Astrocyte (in vitro differentiated cells and primary cell): Measurements from ENCODE around the gene PREX1. TPM values are rescaled to one million over a fixed set of nuclear protein-coding genes. Genes with fewer than 3 reads are reported as not detected.

Source experiments
- DNase-seq: peaks from one replicate; pipeline ENCODE4 v3.0.0-alpha.2; 2010; ENCODE audit warnings: low read depth
- FAIRE-seq: peaks from 2 replicates; lab custom pipeline; 2011; peaks lifted over from hg19 to GRCh38; lab: Jason Lieb, UNC
- H2AFZ ChIP-seq: 2 replicates; pipeline ENCODE4 v1.6.0; 2012; ENCODE audit warnings: low read depth, low read length, inconsistent platforms
- H3K27ac ChIP-seq: 2 replicates; pipeline ENCODE4 v1.5.1; 2011; ENCODE audit warnings: low read depth, low read length, inconsistent platforms
- H3K27me3 ChIP-seq: 2 replicates; pipeline ENCODE4 v1.6.0; 2011; ENCODE audit warnings: low read length, inconsistent platforms; ENCODE audit not compliant: insufficient read depth
- H3K36me3 ChIP-seq: 2 replicates; pipeline ENCODE4 v1.5.1; 2011; ENCODE audit warnings: low read length, inconsistent platforms; ENCODE audit not compliant: insufficient read depth
- H3K4me1 ChIP-seq: 2 replicates; pipeline ENCODE4 v1.5.1; 2011; ENCODE audit warnings: low read length, inconsistent platforms; ENCODE audit not compliant: insufficient read depth
- H3K4me2 ChIP-seq: 2 replicates; pipeline ENCODE4 v1.6.0; 2012; ENCODE audit warnings: low read length, inconsistent platforms
- H3K4me3 ChIP-seq: 2 replicates; pipeline ENCODE4 v1.5.1; 2011; ENCODE audit warnings: low read depth, mild to moderate bottlenecking, low read length, inconsistent platforms; ENCODE audit not compliant: insufficient read depth
- H3K79me2 ChIP-seq: 2 replicates; pipeline ENCODE4 v1.6.0; 2012; ENCODE audit warnings: mild to moderate bottlenecking, low read length, inconsistent platforms; ENCODE audit not compliant: insufficient read depth
- H3K9ac ChIP-seq: 2 replicates; pipeline ENCODE4 v1.6.0; 2012; ENCODE audit warnings: mild to moderate bottlenecking, low read length, inconsistent platforms
- H3K9me3 ChIP-seq: 2 replicates; pipeline ENCODE4 v1.5.1; 2012; ENCODE audit warnings: low read depth, mild to moderate bottlenecking, low read length, inconsistent platforms; ENCODE audit not compliant: insufficient read depth
- H4K20me1 ChIP-seq: 2 replicates; pipeline ENCODE4 v1.6.0; 2012; ENCODE audit warnings: low read length, inconsistent platforms; ENCODE audit not compliant: insufficient read depth
- H3K27ac Mint-ChIP-seq: one replicate; pipeline ENCODE4 v1.8.0; 2021; ENCODE audit warnings: mild to moderate bottlenecking, mixed read lengths; ENCODE audit not compliant: unreplicated experiment
- H3K27me3 Mint-ChIP-seq: one replicate; pipeline ENCODE4 v1.8.0; 2021; ENCODE audit warnings: low read depth, mixed read lengths; ENCODE audit not compliant: unreplicated experiment
- H3K36me3 Mint-ChIP-seq: one replicate; pipeline ENCODE4 v1.8.0; 2021; ENCODE audit warnings: low read depth, mixed read lengths; ENCODE audit not compliant: unreplicated experiment
- H3K4me1 Mint-ChIP-seq: one replicate; pipeline ENCODE4 v1.8.0; 2021; ENCODE audit warnings: low read depth, mixed read lengths; ENCODE audit not compliant: unreplicated experiment
- H3K4me3 Mint-ChIP-seq: one replicate; pipeline ENCODE4 v1.8.0; 2021; ENCODE audit warnings: mild to moderate bottlenecking, moderate library complexity, mixed read lengths; ENCODE audit not compliant: unreplicated experiment
- H3K9me3 Mint-ChIP-seq: one replicate; pipeline ENCODE4 v1.8.0; 2021; ENCODE audit warnings: mild to moderate bottlenecking, mixed read lengths; ENCODE audit not compliant: unreplicated experiment
- CTCF ChIP-seq: IDR thresholded peaks from 2 replicates; pipeline ENCODE4 v1.5.1; 2011; ENCODE audit warnings: low read depth, mild to moderate bottlenecking, inconsistent platforms, low read length, moderate library complexity; ENCODE audit not compliant: insufficient read depth
- EZH2 ChIP-seq: IDR thresholded peaks from 2 replicates; pipeline ENCODE4 v1.6.1; 2012; ENCODE audit warnings: mild to moderate bottlenecking, low read length, inconsistent platforms; ENCODE audit not compliant: insufficient read depth
- total RNA-seq: library from RNA; stranded (reverse); gene quantifications from 2 replicates; pipeline ENCODE4 v1.2.1, GENCODE V29; 2021

PREX1 gene
- total RNA-seq, 1 donor from 2014 or later, result 3.5 TPM

- Histone ChIP-seq H3K4me2 (no peak overlapping the region), H3K36me3 (no peaks in the 10 kb centered on the region), H3K9me3 (no peaks in the 10 kb centered on the region), H3K79me2 (no peaks in the 10 kb centered on the region), H3K27me3 (no peaks in the 10 kb centered on the region), H4K20me1 (peaks cover 3% of the 10 kb centered on the region), H3K4me1 (no peaks in the 10 kb centered on the region), H3K27ac (no peak overlapping the region), H3K4me3 (no peak overlapping the region), H2AFZ (no peak overlapping the region), H3K9ac (no peak overlapping the region)
- Mint-ChIP-seq H3K36me3 (peaks cover 1% of the 10 kb centered on the region), H3K27me3 (peaks cover 13% of the 10 kb centered on the region), H3K4me3 (no peak overlapping the region), H3K4me1 (no peaks in the 10 kb centered on the region), H3K27ac (no peak overlapping the region), H3K9me3 (peaks cover 2% of the 10 kb centered on the region)
- TF ChIP-seq EZH2 (no peak), CTCF (no peak)
- DNase-seq, result no peak
- no peak for FAIRE-seq
Observed at GRCh38 chr20:48711696-48712464, 115.9 kb downstream of the PREX1 start.

GRCh38 chr20:48711044-48711428 is 116.8 kb downstream of the PREX1 start:
- no peaks in the 10 kb centered on the region for H3K4me1 ChIP-seq
- H3K27ac ChIP-seq, result no peak overlapping the region
- H3K79me2 ChIP-seq, result no peaks in the 10 kb centered on the region
- no peak overlapping the region for H3K4me2 ChIP-seq
- H3K4me3 ChIP-seq, result no peak overlapping the region
- no peaks in the 10 kb centered on the region for H3K4me1 Mint-ChIP-seq
- no peaks in the 10 kb centered on the region for H3K36me3 ChIP-seq
- TF ChIP-seq CTCF (no peak), EZH2 (no peak)
- no peaks in the 10 kb centered on the region for H3K9me3 ChIP-seq
- no peaks in the 10 kb centered on the region for H3K27me3 ChIP-seq
- no peak for DNase-seq
- H2AFZ ChIP-seq, result no peak overlapping the region
- H3K27ac Mint-ChIP-seq, result no peak overlapping the region
- no peak overlapping the region for H3K9ac ChIP-seq
- H3K9me3 Mint-ChIP-seq, result peaks cover 2% of the 10 kb centered on the region
- peaks cover 13% of the 10 kb centered on the region for H3K27me3 Mint-ChIP-seq
- H3K4me3 Mint-ChIP-seq, result no peak overlapping the region
- FAIRE-seq, result no peak
- peaks cover 1% of the 10 kb centered on the region for H3K36me3 Mint-ChIP-seq
- peaks cover 3% of the 10 kb centered on the region for H4K20me1 ChIP-seq

- Histone ChIP-seq H3K27ac (no peak overlapping the region), H3K9ac (no peak overlapping the region), H4K20me1 (peaks cover under 1% of the 10 kb centered on the region), H3K9me3 (no peaks in the 10 kb centered on the region), H3K4me3 (no peak overlapping the region), H3K79me2 (no peaks in the 10 kb centered on the region), H3K4me1 (no peaks in the 10 kb centered on the region), H2AFZ (no peak overlapping the region), H3K36me3 (no peaks in the 10 kb centered on the region), H3K27me3 (no peaks in the 10 kb centered on the region), H3K4me2 (no peak overlapping the region)
- H3K27me3 Mint-ChIP-seq, result peaks cover 17% of the 10 kb centered on the region
- FAIRE-seq, result no peak
- no peak overlapping the region for H3K4me3 Mint-ChIP-seq
- H3K36me3 Mint-ChIP-seq, result peaks cover 1% of the 10 kb centered on the region
- TF ChIP-seq CTCF, result no peak
- H3K27ac Mint-ChIP-seq, result no peak overlapping the region
- no peaks in the 10 kb centered on the region for H3K4me1 Mint-ChIP-seq
- H3K9me3 Mint-ChIP-seq, result peaks cover 2% of the 10 kb centered on the region
- no peak for DNase-seq
Observed at GRCh38 chr20:48710341-48711043, 117.3 kb downstream of the PREX1 start.
